HG03342 (cell line): ENCODE results near the gene PRSS53.

Source experiments
- ATAC-seq: cut with Tn5 transposase; IDR thresholded peaks from one replicate; pipeline ENCODE4 v1.9.1; 2021; ENCODE audit warnings: mild to moderate bottlenecking, moderate library complexity; ENCODE audit not compliant: unreplicated experiment

Gene PRSS53

GRCh38 chr16:31055613-31056012, 33.1 kb downstream of the PRSS53 start:
- no peak for ATAC-seq

DNA sequence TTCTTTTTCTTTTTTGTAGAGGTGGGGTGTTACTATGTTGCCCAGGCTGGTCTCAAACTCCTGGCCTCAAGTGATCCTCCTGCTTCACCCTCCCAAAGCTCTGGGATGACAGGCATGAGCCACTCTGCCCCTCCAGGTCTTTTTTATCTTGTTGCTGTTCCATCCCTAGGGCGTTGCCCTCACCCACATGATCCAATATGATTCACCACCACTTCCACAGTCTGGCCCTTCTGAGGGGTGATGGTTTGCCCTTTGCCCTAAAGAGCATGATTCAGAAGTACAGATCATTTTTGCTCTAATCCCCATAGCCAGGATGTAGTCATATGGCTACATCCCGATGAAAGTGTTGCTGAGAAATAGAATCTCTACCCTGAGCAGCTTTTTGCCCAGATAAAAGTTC, 36.6 kb downstream of the PRSS53 start:
- ATAC-seq, result no peak

- ATAC-seq, result no peak
These were observed 38.3 kb downstream of the PRSS53 start for GRCh38 chr16:31050280-31051030.

DNA sequence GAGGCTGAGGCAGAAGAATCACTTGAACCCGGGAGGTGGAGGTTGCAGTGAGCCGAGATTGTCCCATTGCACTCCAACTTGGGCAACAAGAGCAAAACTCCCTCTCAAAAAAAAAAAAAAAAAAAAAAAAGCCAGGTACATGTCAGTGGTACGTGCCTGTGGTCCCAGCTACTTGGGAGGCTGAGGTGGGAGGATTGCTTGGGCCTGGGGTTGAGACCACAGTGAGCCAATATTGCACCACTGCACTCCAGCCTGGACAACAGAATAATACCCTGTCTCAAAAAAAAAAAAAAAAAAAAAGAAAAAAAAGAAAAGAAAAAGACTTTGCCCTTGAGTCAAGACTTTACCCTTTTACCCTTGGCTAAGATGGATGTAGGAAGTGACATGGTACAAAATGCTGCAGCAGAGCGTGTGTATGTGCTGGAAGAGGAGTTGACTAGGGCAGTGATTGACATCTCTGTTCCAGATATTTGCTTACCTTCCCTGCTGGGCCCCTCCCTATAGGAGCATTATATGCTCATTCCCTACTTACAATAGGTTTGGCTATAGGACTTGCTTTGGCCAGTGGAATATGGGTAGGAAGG, 44.8 kb downstream of the PRSS53 start:
- ATAC-seq, result no peak

GRCh38 chr16:31043352-31043751, 45.4 kb downstream of the PRSS53 start:
- ATAC-seq, result no peak

DNA sequence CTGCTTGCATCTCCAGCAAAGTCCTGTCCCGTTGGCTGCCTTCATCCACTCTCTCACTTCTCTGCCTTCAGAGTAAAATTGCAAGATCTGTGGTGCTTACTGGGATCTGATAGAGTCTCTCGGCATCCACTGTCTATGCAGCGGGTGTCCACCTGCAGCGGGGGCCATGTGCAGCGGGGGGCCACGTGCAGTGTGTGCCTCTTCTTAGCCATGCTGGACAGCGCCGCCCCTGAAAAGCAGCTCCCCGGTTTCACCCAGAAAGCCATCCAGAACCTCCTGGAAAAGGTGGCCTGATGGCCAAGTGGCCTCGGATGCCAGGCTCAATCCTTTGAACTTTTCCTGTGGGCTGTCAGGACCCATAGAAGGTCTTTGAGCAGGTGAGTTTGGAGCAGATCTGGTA, 45.9 kb downstream of the PRSS53 start:
- ATAC-seq, result no peak

GRCh38 chr16:31038993-31039392, 49.8 kb downstream of the PRSS53 start:
- no peak for ATAC-seq

GRCh38 chr16:31036691-31037090, 52.1 kb downstream of the PRSS53 start:
- ATAC-seq, result no peak

DNA sequence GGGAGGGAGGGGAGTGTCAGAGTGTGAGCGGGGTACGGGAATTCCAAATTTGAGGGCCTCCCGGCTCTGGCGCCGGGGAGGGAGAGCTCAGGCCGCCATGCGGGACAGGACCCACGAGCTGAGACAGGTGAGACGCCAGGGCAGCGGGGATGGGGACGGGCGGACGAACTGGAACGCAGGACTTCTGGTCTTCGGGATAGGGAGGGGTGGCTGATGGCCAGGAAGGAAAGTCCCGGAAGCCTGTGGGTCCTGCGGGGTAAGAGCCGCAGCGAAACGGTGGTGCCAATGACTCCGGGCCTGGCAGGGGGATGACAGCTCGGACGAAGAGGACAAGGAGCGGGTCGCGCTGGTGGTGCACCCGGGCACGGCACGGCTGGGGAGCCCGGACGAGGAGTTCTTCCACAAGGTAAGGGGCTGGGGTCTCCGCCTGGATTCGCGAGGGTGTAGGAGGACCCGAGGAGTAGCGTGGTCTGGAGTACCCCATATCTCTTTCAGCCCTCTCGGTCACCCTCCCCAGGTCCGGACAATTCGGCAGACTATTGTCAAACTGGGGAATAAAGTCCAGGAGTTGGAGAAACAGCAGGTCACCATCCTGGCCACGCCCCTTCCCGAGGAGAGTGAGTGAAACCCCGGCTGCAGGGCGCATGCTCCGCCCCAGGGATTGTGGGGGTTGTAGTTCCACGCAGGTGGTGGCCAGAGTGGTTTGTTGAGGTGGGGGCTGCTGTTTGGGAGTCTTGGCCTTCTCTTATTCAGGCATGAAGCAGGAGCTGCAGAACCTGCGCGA, 54.8 kb downstream of the PRSS53 start:
- ATAC-seq, result peak; percentile 39
